GM21529 (cell line): ENCODE data around the gene TFEC.
"Not testable (repeated sequence)": the region's sequence is repeated elsewhere in the genome, so short reads cannot be mapped to it uniquely, and the experiment has no call there.

Source experiments
- ATAC-seq: cut with Tn5 transposase; IDR thresholded peaks from one replicate; pipeline ENCODE4 v1.9.1; 2021; ENCODE audit not compliant: unreplicated experiment

TFEC gene, protein sequence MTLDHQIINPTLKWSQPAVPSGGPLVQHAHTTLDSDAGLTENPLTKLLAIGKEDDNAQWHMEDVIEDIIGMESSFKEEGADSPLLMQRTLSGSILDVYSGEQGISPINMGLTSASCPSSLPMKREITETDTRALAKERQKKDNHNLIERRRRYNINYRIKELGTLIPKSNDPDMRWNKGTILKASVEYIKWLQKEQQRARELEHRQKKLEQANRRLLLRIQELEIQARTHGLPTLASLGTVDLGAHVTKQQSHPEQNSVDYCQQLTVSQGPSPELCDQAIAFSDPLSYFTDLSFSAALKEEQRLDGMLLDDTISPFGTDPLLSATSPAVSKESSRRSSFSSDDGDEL

DNA sequence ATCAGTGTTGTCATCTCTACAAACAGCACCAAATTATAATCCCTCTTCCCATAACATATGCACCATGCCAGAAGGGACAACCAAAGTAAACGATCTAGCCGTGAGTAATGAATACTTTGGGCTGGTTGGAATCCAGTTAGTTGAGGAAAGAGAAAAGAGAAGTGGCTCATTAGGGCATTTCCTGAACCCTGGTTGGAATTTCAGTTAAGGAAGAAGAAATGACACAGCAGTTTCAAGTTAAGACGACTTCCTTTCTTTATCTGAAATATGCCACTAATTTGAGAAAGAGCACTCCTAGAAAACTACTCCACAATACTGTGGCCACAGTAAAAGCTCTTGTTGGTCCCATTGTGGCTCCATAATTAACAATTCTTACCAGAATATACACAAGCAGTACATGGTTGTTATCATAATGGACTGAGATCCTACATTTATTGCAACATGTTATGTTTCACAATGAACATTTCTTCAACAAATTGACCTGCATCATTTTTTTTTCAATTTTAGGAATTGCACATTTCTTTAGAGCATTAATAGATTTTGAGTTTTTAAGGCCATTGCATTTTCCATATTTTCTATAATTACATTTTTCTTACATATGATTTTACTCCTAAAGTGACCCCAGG, at the start of gene TFEC:
Gene TFEC (minus strand): TSS at position 113 of the 626 bp plus-strand sequence. CDS start 46,322 bp downstream, outside the sequence.
- ATAC-seq: no peak

- ATAC-seq: no peak
Observed at GRCh38 chr7:116075351-116076145, 45.0 kb upstream of the TFEC start.

- peak; percentile 59 for ATAC-seq
Observed at GRCh38 chr7:116071629-116072028, 41.1 kb upstream of the TFEC start.

DNA sequence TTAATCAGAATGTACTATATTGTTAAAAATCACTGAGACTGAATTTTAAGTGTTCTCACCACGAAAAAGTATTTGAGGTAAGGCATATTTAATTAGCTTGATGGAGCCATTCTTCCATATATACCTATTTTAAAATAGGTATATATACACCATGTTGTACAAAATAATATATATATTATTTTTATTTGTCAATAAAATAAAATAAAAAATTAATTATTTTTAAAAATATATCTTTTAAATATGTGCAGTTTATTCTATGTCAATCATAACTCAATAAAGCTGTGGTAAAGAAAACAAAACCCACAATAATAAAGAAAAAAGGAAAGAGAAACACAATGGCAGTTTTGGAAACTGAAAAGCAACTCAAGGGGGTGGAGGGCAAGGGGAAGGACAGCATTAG, 33.6 kb upstream of the TFEC start:
- no peak for ATAC-seq

DNA sequence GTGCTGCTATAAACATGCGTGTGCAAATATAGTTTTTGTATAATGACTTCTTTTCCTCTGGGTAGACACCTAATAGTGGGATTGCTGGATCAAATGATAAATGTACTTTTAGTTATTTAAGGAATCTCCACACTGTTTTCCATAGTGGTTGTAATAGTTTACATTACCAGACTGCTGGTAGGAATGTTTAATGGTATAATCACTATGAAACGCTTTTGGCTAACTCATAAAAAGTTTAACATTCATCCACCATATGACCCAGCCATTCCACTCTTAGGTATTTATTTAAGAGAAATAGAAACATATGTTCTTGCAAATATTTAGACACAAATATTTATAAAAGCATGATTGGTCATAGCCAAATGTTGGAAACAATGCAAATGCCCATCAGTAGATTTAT, 32.1 kb upstream of the TFEC start:
- no peak for ATAC-seq

DNA sequence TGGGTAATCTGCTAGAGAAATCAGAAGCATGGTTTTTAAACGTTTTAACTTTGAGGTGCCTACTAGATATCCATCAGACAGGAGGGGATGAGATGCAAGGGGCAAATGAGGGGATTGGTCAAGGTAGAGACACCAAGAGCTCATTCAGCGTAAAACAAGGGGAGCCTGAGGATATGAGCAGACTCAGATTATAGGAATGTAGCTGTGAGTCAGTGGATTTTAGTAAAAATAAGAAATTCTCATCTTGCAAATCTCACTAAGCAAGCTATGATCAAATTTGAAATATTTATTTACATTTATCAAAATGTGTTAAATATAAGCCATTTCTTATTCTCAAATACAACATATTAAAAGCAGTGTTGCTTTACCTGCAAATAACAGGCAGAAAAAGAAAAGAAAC, 21.4 kb upstream of the TFEC start:
- ATAC-seq: no peak

DNA sequence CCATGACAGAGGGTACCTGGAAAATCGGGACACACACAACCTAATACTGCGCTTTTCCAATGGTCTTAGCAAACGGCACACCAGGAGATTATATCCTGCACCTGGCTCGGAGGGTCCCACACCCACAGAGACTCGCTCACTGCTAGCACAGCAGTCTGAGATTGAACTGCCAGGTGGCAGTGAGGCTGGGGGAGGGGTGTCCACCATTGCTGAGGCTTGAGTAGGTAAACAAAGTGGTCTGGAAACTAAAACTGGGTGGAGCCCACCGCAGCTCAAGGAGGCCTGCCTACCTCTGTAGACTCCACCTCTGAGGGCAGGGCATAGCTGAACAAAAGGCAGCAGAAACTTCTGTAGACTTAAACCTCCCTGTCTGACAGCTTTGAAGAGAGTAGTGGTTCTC, 16.7 kb upstream of the TFEC start:
- ATAC-seq: not testable (repeated sequence)

GRCh38 chr7:116045532-116045931, 15.0 kb upstream of the TFEC start:
- no peak for ATAC-seq

DNA sequence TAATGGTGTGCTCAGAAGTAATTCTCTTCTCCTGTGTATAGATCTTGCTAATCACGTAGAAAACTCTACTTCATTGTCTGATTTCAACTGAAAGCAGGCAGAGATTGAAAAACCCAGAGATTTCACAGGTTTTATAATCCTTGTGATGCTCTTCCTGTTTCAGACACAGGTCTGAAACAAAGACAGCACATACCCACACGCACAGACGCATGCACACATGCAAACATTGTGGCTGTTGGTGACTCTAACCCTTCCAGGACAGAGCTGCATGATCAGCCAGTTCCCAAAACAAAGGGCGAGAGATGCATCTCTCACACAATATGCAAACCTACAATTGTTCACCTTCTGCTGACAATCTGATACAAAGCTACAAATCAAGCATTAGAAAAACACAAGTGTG, 11.1 kb upstream of the TFEC start:
- peak; percentile 99 for ATAC-seq

DNA sequence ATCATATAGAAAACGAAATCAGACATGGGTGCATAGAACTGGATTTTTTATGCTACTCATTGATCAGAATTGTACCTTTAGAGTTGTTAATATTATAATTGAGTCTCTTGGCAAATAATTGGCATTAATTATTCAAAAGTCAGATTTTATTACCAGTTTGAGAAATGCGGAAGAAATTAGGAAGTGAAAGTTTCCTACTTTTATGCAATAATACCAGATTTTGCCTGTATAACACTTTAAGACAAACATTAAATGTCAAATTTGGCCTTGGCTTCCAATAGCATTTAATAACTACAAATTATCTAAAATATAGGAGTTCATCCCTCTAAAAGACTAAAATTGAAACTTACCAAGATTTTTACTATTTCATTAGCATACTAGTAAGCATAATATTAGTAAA, 6.8 kb upstream of the TFEC start:
- ATAC-seq: no peak

- no peak for ATAC-seq
Observed at GRCh38 chr7:116034411-116034810, 3.8 kb upstream of the TFEC start.

GRCh38 chr7:116032886-116033285, 2.3 kb upstream of the TFEC start:
- no peak for ATAC-seq

DNA sequence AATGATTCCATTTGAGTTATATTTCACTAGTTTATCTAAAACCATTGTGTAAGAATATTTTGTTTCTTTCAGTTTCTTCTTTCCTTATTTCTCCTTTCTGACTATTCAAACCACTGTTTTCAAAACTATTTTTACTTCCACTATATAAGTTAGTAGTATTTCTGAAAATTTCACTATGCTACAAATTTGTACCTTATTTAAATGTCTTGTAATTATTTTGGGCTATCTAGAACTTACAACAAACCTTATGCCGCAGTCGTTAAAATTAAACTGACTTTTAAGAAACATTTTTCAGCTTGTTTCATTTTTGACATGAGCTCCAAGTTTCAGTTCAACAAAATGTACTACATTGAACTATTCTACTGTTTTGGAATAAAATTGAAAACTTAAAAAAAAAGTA, 1.8 kb downstream of the TFEC start:
- peak; percentile 80 for ATAC-seq

DNA sequence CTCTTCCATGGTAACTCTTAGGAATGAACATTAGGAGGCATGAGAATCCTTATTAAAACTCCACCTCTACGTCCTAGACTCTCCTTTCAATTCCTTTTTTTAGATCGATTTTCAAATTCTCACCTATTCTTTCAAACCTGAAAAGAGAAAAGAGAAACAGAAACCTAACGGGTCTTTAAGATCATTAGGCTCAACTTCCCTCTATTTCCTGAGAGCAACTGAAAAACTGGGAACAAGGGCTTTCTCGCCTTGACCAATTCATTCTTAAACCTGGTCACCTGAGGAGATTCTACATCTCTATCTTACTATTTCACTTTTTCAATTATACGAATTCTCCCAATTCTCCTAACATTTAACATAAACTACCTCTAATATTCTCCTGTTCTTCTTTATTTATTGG, 2.8 kb downstream of the TFEC start:
- ATAC-seq: no peak

- no peak for ATAC-seq
Observed at GRCh38 chr7:116024826-116025809, 5.4 kb downstream of the TFEC start.

DNA sequence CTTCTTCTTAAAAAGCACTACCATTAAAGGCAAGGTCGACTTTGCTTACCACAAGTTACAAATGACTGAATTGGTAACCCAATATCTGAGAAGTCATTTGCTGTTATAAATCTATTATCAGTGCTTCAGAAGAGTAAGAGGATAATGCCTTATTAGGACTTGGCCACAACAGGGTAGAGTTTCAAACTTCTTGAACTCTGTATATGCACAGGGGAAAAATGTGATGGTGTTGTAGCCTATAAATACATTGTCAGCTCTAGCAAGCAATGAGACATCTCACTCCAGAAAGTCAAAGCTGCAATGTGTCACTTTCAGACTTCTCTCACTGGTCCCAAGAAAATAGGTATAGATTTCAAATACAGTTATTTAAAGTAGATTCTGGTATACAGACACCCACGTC, 9.3 kb downstream of the TFEC start:
- peak; percentile 63 for ATAC-seq

- no peak for ATAC-seq
Observed at GRCh38 chr7:116018731-116019130, 11.8 kb downstream of the TFEC start.

- no peak for ATAC-seq
Observed at GRCh38 chr7:116013675-116014074, 16.9 kb downstream of the TFEC start.

- ATAC-seq: no peak
Observed at GRCh38 chr7:116011584-116011983, 19.0 kb downstream of the TFEC start.

DNA sequence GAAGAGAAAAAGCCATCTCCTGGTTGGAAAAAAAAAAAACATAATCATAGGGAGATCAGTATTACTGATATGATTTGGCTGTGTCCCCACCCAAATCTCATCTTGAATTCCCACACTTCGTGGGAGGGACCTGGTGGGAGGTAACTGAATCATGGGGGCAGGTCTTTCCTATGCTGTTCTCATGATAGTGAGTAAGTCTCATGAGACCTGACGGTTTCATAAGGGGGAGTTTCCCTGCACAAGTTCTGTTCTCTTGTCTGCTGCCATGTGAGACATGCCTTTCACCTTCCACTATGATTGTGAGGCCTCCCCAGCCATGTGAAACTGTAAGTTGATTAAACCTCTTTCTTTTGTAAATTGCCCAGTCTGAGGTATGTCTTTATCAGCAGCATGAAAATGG, 25.8 kb downstream of the TFEC start:
- ATAC-seq: not testable (repeated sequence)

DNA sequence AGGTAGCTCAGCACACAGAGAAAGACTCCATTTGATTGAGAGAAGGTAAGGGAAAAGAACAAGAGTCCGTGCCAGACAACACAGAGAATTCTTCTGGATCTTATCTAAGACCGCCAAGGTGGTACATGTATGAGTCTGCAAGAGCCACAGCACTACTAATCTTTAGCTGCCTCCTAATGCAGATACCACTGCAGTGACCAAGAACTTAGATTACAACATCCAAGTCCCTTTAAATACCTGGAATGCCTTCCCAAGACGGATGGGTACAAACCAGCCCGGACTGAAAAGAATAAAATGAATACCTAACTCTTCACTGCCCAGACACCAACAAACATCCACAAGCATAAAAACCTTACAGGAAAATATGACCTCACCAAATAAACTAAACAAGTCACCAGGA, 33.3 kb downstream of the TFEC start:
- ATAC-seq: no peak
